ENCODE measurements around the gene CYB5R3. TPM values are rescaled to one million over a fixed set of nuclear protein-coding genes. Genes with fewer than 3 reads are reported as not detected.
"Not testable (repeated sequence)": the region's sequence is repeated elsewhere in the genome, so short reads cannot be mapped to it uniquely, and the experiment has no call there.

The CYB5R3 gene
- polyA plus RNA-seq, 2 of the 4 experiments (the other 2 are of a cell fraction): 30.8 to 51.8 TPM

- FAIRE-seq (no peak), ATAC-seq (no peak), DNase-seq (ENCODE audit: low read depth in 1 of 2, low spot score in 1 of 2) (no peak)
- Histone ChIP-seq H3K27ac (no peak overlapping the region), H3K4me3 (no peak overlapping the region), H3K9me3 (no peaks in the 10 kb centered on the region), H3K4me1 (no peaks in the 10 kb centered on the region), H3K4me2 (no peak overlapping the region)
- TF ChIP-seq FOSB (CRISPR knock-in tag; IDR thresholded peaks at IDR 0.05): no peak
- TF ChIP-seq TFCP2L1 (CRISPR knock-in tag; IDR thresholded peaks at IDR 0.05): no peak
- no peak for TF ChIP-seq POLR2AphosphoS2 (conservative IDR thresholded peaks at IDR 0.05; ENCODE audit: low read length)
- no peak for TF ChIP-seq TP53 (CRISPR knock-in tag; IDR thresholded peaks at IDR 0.05)
- no peak for TF ChIP-seq HES2 (IDR thresholded peaks at IDR 0.05)
- TF ChIP-seq POLR2A (IDR thresholded peaks at IDR 0.05; ENCODE audit: low read length): no peak
- TF ChIP-seq ESRRA (IDR thresholded peaks at IDR 0.05; ENCODE audit: borderline replicate concordance, low read length): no peak
- no peak for TF ChIP-seq CHD2 (IDR thresholded peaks at IDR 0.05; ENCODE audit: low read length, partially characterized antibody)
- TF ChIP-seq NPAS2 (CRISPR knock-in tag; IDR thresholded peaks at IDR 0.05; ENCODE audit: borderline replicate concordance): no peak
- no peak for TF ChIP-seq HOXA7 (CRISPR knock-in tag; IDR thresholded peaks at IDR 0.05)
- TF ChIP-seq HOXB13 (CRISPR knock-in tag; IDR thresholded peaks at IDR 0.05; ENCODE audit: low read depth): no peak
- TF ChIP-seq USF2 (IDR thresholded peaks at IDR 0.05): no peak
- TF ChIP-seq HOXB5 (CRISPR knock-in tag; IDR thresholded peaks at IDR 0.05): no peak
- no peak for TF ChIP-seq ELK1 (IDR thresholded peaks at IDR 0.05; ENCODE audit: low read depth, low read length)
- TF ChIP-seq EP300 (IDR thresholded peaks at IDR 0.05): no peak
- ChIA-PET POLR2A (interaction anchor here (0.6 kb wide), 1 partner anchor 51 kb away, joined by 4 read pairs; no protein-coding TSS in a partner anchor), CTCF (interaction anchor here (0.6 kb wide), 1 partner anchor 21 kb away, joined by 3 read pairs; no protein-coding TSS in a partner anchor)
- WGBS (ENCODE audit: missing lambda C conversion rate): 100% methylated on average over 1 of the region's 1 CpG
These were observed 66.2 kb downstream of the CYB5R3 start for GRCh38 chr22:42582987-42583386.

- DNase-seq (ENCODE audit: low read depth in 1 of 2, low spot score in 1 of 2) (peak; percentile 51 to 64), ATAC-seq (peak; percentile 78 to 91), FAIRE-seq (no peak)
- Histone ChIP-seq H3K9me3 (no peaks in the 10 kb centered on the region), H3K4me2 (peak overlapping the region; percentile 54), H3K4me3 (peak overlapping the region; percentile 73), H3K4me1 (no peaks in the 10 kb centered on the region), H3K27ac (peak overlapping the region; percentile 81 to 97)
- CTCF ChIA-PET: interaction anchor here (0.9 kb wide), 1 partner anchor 452 kb away, joined by 3 read pairs; no protein-coding TSS in a partner anchor
- POLR2A ChIA-PET: interaction anchor here (0.9 kb wide), 1 partner anchor 8 kb away, joined by 5 read pairs; no protein-coding TSS in a partner anchor
- peak; percentile 61 for TF ChIP-seq POLR2A (IDR thresholded peaks at IDR 0.05; ENCODE audit: low read length)
- peak; percentile 37; the same call in 1 of the 2 replicates for TF ChIP-seq PHF8 (IDR thresholded peaks at IDR 0.05; ENCODE audit: borderline replicate concordance, low read depth)
- TF ChIP-seq KDM5A (IDR thresholded peaks at IDR 0.05): peak; percentile 76
- no peak for TF ChIP-seq MAFK (IDR thresholded peaks at IDR 0.05; ENCODE audit: partially characterized antibody)
- no peak for TF ChIP-seq HOXB13 (CRISPR knock-in tag; IDR thresholded peaks at IDR 0.05; ENCODE audit: low read depth)
- TF ChIP-seq MAX (IDR thresholded peaks at IDR 0.05): peak; percentile 57; the same call in 1 of the 2 replicates
- peak in 1 of 2 experiments; percentile 54; a peak in 1 of 5 replicates for TF ChIP-seq JUN (IDR thresholded peaks at IDR 0.05)
- WGBS (ENCODE audit: missing lambda C conversion rate): 48% methylated on average over 6 of the region's 64 CpGs
These were observed 67.2 kb downstream of the CYB5R3 start for GRCh38 chr22:42581762-42582716.

GRCh38 chr22:42581194-42581761, 67.9 kb downstream of the CYB5R3 start:
- CTCF ChIA-PET; H3K9me3 ChIP-seq; FAIRE-seq; POLR2A ChIA-PET; DNase-seq (ENCODE audit: low read depth in 1 of 2, low spot score in 1 of 2); H3K4me1 ChIP-seq: not testable (repeated sequence)
- Histone ChIP-seq H3K4me2 (peak overlapping the region; percentile 54), H3K27ac (peak overlapping the region; percentile 81 to 97), H3K4me3 (peak overlapping the region; percentile 73)
- peak in 1 of 2 experiments; percentile 23; a peak in 3 of 6 replicates for ATAC-seq
- 5% methylated on average over 8 of the region's 22 CpGs for WGBS (ENCODE audit: missing lambda C conversion rate)

GRCh38 chr22:42580040-42580439, 69.2 kb downstream of the CYB5R3 start:
- H3K4me3 ChIP-seq; DNase-seq (ENCODE audit: low read depth in 1 of 2, low spot score in 1 of 2); POLR2A ChIA-PET; CTCF ChIA-PET; H3K9me3 ChIP-seq; H3K27ac ChIP-seq; ATAC-seq; H3K4me2 ChIP-seq; FAIRE-seq; H3K4me1 ChIP-seq: not testable (repeated sequence)
- 97% methylated on average over 2 of the region's 4 CpGs for WGBS (ENCODE audit: missing lambda C conversion rate)
